ENCODE measurements around the gene BCCIP.

Gene BCCIP

DNA sequence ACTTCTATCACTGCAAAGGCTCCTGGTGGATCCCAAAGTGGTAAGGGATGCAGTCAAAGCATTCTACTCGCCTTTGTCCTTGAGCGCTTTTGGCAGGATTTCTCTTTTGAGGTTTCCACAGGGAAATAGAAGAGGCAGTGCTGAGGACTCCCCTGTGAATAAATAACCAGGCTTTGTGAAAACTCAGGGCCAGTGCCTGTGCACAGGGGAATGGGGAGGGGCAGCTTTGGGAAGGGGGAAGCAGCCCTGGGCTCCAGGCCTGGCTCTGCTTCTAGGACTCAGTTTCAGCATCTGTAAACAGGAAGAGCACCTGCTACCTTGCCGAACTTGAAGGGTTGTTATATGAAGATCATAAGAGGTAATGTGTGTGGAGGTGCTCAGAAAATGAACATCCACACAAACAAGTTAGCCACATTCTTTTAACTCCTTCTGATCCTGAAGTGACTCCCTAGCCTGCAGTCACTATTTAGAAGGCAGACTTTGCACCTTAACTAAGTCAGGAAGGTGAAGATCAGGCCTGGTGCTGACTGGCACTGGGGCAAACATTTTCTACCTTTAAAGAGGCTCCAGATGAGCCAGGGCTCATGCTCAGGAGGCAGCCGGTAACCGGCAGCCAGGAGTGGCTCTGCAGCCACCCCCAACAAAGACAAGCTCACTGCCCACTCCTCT lies 25.2 kb upstream of the BCCIP start:
- DNase-seq: no peak

DNA sequence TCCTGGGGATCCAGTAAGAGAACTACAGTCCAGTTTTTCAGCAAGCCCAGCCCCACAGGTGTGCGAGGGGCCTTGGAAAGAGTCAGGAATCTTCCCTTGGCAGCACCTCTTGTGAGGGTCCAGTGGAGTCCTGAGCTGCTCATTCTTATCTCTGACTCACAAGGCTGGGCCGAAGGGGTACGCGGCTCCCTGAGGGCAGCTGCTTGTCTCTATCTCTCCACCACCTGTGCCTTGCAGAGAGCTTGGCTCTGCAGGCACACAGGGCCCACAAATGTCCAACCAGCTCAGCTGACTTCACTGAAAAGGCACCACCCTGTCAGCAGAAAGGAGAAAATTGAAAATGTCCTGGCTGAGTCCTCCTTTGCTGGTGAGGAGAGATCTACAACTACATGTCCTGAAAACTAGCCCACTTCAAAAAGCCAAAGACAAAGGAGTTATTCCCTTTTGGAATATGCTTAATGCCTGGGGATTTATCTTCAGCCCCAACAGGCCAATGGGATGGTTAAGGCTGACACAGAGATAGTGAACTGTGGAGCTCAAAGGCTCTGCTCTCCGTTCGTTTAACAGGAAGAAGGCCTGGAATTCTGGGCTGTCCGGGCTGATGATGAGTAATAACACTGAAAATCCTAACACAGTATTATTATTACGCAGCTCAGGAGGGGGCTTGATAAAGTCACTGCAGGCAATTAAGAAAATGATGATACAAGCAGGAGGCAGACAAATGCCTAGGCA lies 23.7 kb upstream of the BCCIP start:
- DNase-seq: no peak

DNA sequence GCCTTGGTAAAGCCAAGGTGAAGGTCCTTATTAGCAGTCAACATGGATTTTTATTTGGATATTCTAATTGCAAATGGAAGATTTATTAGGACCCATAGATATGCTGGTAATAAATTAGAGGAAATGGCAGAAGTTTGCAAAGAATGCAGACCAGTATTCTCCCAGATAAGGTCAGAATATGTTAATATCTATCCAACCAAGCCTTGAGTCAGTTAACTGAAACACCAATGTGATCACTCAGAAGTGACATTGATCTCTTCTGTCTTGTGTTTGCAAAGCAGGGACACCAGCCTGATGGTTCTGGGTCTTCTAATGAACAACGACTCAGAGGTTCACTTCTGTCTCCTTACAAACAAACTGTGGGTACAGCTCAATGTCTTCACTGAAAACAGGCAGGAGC lies 21.8 kb upstream of the BCCIP start:
- DNase-seq: no peak

DNA sequence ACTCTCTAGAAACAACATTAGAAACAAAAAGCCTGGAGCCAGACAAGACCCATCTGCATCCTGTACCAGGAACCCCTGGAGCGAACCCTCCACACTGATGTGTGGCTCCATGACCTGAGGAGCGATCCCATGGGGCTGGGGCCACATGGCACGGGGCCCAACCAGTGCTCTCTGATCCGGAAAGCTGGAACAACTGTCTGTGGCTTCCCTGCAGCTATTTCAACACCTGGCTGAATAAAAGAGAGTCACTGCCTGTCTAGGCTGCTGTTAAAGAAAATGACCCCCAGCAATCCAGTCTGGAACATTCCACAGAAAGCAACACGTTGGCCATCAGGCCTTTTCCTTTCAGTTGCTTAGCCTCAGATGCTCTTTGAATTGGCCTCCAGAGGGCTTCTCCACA lies 21.2 kb upstream of the BCCIP start:
- DNase-seq: no peak

DNA sequence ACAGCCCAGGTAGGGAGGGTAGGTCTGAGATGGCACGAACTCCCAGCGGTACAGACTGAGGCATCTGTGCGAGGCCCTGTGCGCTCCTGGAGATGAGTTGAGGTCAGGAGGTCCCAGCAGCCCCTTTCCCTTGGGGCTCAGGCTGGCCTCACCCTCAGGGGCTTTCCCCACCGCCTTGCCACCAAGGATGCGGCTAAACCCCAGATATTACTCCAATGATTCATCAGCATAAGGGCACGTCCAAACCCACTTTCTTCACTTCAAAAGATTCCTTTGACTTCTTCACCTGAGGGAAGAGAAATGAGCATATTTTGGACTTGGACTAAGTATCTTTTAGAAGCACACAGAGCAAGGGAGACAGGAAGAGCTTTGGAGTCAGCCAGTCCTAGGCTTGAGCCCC lies 20.6 kb upstream of the BCCIP start:
- no peak for DNase-seq

DNA sequence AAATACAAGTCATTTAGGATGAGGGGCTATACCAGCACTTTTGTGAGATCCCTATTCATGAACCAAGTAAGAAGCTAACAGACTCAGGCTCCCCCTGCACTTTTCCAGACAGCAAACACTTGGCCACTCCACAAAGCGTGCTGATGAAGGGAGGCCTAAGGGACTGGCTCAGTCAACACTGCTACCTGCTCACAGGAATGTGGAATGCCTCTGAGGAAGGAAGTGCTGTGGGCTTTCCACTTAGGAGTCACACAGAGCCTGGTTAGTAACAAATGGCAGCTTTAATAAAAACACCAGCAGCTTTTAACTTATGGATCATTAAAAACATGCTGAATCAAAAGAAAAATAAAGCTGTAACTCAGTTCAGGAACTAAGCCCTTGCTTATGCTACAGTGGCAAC lies 15.3 kb upstream of the BCCIP start:
- no peak for DNase-seq

DNA sequence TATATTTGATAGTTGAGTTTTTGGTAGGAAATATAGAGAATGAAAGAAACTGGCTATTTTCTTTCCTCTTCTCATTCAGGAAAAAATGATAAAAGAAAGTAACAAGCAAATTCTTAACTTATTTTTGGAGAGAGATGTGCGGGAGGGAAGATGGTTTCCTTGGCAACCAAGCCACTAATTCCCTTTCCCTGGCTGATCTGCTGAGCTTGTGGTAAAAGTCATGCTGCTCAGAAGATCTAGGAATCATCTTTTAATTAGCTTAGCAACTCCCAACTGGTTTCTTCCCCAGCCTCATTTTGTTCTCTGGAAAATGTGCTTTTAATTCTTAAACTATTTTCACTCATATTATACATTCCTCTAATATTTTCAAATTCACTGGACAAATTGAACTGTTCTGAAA lies 12.1 kb upstream of the BCCIP start:
- no peak for DNase-seq

DNA sequence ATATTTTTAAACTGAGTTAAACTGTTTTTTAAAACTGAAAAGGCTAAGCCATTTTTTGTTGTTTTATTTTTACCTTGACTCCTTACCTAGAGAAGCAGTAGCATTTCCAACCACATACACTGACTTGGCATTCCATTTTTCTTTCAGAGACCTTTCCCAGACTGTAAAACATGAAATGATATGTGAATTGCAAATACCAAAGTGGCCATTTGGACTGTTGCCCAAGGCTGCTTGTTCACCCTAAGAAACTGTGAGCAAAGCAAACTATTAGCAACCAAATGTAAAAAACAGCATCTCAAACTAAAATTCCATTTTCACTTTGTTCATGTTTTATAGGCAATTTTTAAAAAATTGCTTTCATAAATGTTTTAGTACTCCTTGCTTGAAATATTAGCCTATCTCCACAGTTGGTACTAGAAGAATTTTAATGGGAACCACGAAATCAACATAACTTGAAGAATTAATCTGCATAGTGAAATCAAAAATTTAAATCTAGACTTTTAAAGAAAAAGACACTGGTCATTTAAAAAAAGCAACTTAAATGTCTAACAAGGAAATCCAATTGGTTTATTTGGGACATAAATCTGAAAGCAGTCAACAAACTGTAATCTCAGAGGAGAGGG lies 11.1 kb upstream of the BCCIP start:
- no peak for DNase-seq

DNA sequence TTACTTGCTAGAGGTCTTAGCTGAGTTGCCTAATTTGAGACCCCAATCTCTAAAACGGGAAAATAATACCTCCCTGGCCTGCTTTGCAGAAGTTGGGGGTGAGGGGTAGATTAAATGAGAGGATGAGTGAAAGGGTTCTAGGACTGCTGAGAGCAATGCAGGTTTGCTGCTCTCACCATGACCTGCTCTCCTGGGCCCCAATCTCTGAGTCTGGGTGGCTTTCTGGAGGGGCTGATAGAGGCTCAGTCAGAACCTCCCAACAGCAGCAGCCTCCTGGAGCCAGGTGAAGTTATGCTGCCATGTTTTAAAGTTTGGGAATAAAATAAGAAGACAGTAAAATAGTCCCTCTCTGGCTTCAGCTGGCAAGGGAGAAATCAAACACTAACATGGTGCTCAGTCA lies 7.6 kb upstream of the BCCIP start:
- DNase-seq: no peak

DNA sequence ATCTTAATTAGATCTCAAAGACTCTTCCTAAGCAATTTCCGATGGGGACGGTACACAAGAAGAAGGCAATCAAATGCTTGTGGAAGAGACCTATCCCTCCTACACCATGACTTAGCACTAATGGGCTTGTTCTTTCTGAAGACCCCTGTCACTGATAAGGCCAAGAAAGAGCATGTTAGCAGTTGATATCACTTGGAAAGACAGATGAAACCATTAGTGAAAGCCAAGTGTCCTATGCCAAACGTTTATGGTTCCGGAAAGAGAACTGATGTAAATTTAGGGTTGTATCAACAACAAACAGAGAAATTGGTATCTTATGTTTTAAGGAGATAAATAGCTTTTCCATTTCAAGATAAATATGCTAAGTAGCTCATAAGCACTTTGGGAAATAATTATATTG lies 6.8 kb upstream of the BCCIP start:
- no peak for DNase-seq

DNA sequence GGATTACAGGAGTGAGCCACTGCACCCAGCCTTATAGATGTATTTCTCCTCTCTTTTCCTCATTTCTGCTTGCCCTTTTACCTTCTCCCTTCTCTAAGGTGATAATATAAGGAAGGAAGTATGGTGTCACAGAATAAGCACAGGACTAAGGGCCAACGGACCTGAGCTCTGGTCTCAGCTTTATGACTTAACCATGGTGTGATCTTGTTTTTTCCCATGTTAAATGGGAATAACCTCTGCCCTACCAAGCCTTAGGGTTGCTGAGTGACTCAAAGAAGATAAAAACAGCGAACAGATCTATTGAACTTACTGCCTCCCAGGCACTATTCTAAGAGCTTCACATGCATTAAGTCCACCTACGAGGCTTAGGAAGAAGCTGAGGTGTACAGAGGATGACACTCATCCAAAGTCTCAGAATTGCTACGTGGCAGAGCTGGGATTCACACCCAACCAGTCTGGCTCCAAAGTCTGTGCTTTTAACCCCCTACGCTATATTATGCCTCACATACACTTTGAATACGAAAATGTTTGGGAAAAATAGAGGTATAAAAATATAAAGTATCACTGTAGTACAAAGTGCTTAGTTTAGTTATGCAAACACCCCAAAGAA lies 5.9 kb upstream of the BCCIP start:
- no peak for DNase-seq

DNA sequence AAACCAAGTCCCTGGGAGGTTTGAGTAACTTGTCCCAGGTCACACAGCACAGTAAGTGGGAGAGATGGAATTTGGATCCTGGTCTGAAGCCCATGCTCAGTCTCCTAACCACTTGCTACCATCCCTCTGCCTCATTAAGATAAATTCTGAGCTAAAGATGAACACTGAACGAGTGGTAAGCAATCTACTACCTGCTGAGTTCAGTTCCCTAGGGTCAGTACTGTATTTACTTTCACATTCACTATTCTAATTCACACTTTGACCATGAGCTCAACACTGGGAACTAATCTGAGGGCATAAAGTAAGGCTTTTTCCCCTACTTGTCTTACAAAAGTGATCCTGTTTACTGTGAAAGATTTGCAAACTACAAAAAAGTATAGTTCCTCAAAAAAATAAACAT lies 2.6 kb upstream of the BCCIP start:
- no peak for DNase-seq

DNA sequence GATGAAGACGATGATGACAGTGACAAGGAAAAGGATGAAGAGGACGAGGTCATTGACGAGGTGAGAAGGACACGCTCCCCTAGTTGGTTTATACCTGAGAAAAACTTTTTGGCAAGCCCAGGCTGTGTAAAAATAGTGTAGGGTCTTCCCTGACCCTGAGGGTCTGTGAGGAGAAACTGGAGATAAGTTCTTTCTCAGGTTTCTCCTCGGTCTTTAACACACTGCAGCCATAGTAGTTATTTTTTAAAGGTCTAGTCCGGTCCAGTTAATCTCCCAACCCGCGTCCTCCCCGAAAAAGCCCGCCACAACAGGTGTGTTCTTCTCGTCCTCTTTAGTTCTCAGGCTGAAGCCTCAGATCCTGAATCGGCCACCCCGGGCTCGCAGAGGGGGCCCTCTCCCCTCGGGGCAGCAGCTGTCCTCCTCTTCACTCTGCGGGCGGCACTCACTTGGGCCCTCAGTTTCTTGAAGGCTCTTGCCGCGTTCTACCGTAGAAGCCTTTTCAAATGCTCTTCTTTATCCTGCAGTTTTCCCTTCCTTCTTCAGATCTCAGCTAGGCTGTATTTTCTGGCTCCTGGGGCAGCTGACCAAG lies 411 bp downstream of the BCCIP start:
- peak in 1 of 2 donors; percentile 7 for DNase-seq

DNA sequence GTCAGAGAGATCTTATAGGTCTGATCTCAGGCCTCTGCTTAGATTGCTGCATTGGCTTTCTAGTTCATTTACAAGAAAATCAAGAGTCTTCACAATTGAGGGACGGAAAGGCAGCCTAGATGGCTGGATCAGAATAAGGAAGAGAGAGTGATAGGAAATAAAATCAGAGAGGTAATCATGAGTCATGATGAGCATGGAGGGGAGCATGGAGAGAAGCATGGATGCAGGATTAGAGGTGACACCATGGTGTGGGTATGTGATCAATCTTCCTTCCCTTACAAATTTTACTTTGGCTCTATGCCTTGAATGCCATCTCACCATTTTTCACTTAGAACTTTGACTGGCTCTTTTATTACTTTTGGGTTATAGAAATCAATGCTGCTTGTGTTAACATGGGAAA lies 1.4 kb downstream of the BCCIP start:
- DNase-seq: no peak

DNA sequence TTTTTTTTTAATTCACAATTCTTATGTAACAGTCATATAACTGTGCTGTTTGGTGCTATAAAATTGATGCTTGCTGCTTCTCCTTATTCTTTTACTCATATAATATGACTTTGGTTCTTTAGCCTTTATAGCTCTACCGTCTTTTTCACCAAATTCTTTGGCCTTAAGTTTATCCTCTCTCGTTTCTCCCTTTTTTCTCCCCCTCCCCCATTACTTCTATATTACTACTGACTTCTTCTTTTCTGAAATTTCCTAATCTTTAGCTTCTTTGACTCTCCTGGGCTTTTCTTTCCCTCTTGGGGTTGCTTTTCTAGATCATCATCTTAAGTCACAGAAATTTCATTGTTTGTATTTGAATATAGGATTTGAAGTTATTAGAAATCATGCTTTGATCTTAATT lies 3.8 kb downstream of the BCCIP start:
- DNase-seq: no peak

DNA sequence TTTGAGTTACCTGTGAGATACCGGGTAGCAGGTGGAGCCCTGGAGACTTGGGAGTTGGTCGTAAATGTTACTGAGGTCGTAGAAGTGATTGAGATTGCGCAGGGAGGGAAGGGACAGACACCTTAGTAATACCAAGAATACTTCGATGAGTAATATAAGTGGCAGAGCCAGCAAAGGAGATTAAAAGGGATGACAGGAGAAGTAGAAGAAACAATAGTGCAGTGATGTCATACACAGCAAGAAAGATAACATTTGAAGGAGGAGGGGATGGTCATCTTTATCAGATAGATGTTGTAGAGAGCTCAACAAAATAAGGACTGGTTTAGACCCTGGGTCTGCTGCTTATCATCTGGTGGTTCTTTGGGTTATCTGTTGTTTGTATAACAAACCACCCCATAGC lies 5.0 kb downstream of the BCCIP start:
- DNase-seq: no peak

DNA sequence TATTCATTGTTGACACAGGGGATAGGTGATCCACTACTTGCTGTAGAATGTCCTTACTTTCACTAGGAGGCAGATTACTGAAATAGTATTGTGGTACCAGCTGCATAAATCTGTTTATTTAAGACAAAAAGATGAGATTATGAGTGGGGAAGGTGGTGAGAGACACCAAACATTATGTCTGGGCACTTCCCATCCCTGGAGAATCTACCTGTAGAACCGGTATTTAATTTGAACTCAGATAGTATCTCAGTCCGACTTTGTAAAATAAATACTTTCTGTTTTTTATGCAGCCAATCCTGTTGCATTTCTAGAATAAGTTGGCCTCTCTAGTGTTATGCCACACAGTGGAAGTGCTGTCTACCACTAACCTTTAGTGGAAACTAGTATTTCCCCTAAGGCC lies 13.4 kb downstream of the BCCIP start:
- DNase-seq: no peak

DNA sequence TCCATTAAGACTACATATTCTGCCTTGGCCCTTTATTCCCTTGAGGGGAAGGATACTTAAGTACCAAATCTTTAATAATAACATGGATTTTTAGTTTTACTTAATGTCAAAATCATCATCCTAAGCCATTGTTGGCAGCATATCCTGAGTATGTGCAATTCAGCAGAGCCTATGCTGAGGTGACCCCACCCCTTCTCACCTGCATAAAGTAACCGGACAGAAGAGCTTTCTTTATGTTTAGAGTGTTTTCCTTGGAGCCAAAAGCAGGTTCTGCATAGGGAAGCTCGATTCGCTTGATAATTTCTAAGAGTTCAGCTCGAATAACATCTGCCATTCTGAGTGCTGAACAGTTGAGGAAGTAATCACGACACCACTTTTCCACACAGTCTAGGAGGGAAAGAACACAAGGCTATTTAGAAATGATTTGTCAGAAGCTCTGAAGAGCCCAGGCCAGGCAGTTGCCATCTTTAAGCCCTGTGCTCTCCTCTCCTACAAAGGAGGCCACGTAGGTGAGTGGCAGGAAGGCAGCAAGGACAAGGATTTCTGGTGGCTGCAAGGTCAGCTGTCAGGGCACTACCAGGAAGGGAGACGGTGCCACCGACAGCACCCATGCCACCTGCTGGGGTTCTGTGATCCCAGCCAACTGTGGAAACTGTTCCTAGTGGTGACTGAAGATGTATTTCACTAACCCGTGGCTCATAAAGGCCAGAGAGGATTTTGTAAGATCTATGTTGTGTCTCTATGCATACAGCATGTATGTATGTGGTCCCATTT lies 15.6 kb downstream of the BCCIP start:
- DNase-seq: no peak

DNA sequence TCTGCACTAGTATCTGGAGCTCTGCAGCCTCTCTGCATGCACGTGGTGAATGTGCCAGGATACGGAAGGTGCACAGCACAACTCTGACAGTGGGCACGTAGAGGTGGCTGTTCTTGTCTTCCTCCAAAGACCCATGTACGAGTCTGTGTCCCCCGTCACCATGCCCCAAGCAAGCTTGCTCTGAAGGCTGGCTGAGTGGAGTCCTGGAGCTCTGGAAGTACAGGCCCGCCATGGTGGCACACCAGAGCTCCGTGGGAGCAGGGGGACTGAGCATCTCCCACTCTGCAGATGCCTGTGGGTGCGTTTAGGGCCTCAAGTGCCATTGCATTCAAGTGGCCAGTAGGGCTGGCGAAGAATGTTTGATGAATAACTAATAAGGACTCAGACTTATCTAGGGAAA lies 17.1 kb downstream of the BCCIP start:
- DNase-seq: no peak

DNA sequence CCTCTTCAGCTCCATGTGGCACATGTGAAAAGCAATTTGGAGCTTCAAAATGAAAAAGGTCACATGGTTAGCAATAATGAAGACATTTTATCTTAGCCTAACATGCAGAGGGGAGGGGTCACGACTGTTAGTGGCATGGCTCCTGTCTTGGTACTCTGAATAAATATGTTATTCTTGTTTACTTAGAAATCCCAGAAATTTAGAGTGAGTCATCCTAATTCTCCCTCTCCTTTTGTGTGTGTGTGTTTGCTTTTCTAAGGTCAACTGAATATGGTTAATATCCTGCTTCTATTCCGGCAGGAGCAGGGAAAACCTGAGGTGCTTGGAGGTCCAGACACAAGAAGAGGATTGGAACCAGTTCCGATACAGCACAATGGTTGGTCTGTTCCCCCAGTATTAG lies 17.6 kb downstream of the BCCIP start:
- DNase-seq: no peak

DNA sequence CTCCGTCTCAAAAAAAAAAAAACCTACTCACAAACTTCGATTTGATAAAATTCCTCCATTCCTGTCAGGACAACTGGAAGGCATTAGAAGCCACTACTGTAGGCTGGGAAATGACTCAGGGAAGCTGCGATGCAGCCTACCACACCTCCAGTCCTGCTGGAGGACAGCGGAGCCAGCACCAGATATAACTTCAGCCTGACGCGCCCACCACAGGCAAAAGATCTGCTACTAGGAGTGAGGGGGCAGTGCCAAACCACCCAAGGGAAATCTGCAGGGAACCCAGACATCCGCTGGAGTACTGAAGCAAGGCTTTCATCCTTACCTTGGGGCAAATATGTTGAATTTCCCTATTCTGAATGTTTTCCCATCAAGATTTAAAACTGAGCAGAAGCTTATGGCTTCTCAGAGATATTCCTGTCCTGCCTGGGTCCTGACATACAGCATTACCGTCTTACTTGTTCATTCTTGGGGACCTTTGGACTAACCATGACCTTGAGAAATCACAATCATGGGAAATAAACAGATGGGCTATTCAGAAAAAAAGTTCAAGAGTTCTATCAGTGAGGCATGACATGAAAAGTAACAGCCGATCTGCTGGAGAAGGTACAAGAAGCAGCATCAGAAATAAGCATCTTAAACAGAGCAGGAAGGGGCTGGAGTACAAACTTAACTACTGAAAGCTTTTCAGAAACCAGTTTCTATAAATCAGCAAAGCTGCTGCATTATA lies 20.4 kb downstream of the BCCIP start:
- DNase-seq: no peak

DNA sequence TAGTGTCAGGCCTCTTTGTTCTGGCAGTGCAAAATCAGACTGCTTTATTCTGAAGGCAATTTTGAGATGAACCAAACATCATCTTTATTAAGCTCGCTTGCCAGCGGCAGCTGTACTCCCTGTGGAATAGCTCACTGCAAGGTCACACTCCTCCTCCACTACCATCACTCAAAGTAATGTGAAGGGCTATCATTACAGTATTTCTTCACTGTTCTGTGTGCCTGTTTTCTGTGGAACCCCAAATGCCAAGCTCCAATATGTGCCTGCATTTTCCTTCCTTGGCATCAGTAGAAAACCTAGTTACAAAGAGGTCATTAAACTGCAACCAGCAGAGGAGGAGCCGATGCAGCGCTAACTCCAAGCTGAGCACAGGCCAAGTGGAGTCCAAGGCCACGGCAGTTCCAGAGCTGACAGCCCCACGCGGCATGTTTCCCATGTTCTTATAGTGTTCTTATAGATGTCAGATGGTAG lies 21.4 kb downstream of the BCCIP start:
- no peak for DNase-seq

Data from stimulated activated CD4-positive, alpha-beta T cell treated with anti-CD3 and anti-CD28 coated beads, Interleukin-2, amount 100 ng/mL, for 48 hours (primary cell).